GM08714 (cell line): Measurements from ENCODE around the gene SDF2L1.
A peak's percentile ranks its signal among the peaks of the same experiment; 100 is the strongest.
"Not testable (repeated sequence)": the region's sequence is repeated elsewhere in the genome, so short reads cannot be mapped to it uniquely, and the experiment has no call there.

Experiments used
- H3K4me3 ChIP-seq: fragments of 200-500 bp; sonication (Bioruptor generic); 2 replicates; pipeline ENCODE4 v1.5.1; 2014; ENCODE audit warnings: mild to moderate bottlenecking, low read length, inconsistent platforms
- ZNF274 ChIP-seq: IDR thresholded peaks from 2 replicates; pipeline ENCODE4 v1.6.1; 2012; ENCODE audit warnings: mild to moderate bottlenecking, low read depth, low read length

The SDF2L1 gene

GRCh38 chr22:21657360-21658032 lies 15.4 kb downstream of the SDF2L1 start:
- TF ChIP-seq ZNF274 = no peak
- H3K4me3 ChIP-seq = peak overlapping the region; percentile 70

GRCh38 chr22:21659864-21660525 lies 17.9 kb downstream of the SDF2L1 start:
- H3K4me3 ChIP-seq = no peak overlapping the region
- no peak for TF ChIP-seq ZNF274

- no peak for TF ChIP-seq ZNF274
- no peak overlapping the region for H3K4me3 ChIP-seq
Observed at GRCh38 chr22:21660904-21661303, 18.8 kb downstream of the SDF2L1 start.

- no peak overlapping the region for H3K4me3 ChIP-seq
Observed at GRCh38 chr22:21661991-21662390, 19.9 kb downstream of the SDF2L1 start.

GRCh38 chr22:21663738-21664137 lies 21.6 kb downstream of the SDF2L1 start:
- H3K4me3 ChIP-seq = no peak overlapping the region
- no peak for TF ChIP-seq ZNF274

More at GRCh38 chr22:21661991-21662390, 19.9 kb downstream of the SDF2L1 start:
- no peak for TF ChIP-seq ZNF274

- peak overlapping the region; percentile 74; the same call in 1 of the 2 replicates for H3K4me3 ChIP-seq
- TF ChIP-seq ZNF274 = no peak
Observed at GRCh38 chr22:21665047-21665851, 23.1 kb downstream of the SDF2L1 start.

- TF ChIP-seq ZNF274 = no peak
- H3K4me3 ChIP-seq = peak overlapping the region; percentile 74
Observed at GRCh38 chr22:21666786-21667185, 24.7 kb downstream of the SDF2L1 start.

- no peak for TF ChIP-seq ZNF274
- H3K4me3 ChIP-seq = no peak overlapping the region
Observed at GRCh38 chr22:21669026-21669425, 26.9 kb downstream of the SDF2L1 start.

- no peak for TF ChIP-seq ZNF274
- H3K4me3 ChIP-seq = no peak overlapping the region
Observed at GRCh38 chr22:21672107-21672629, 30.1 kb downstream of the SDF2L1 start.

- TF ChIP-seq ZNF274 = no peak
- H3K4me3 ChIP-seq = no peak overlapping the region
Observed at GRCh38 chr22:21673534-21674321, 31.6 kb downstream of the SDF2L1 start.

- TF ChIP-seq ZNF274 = no peak
- H3K4me3 ChIP-seq = no peak overlapping the region
Observed at GRCh38 chr22:21674638-21675245, 32.6 kb downstream of the SDF2L1 start.

- TF ChIP-seq ZNF274 = no peak
- no peak overlapping the region for H3K4me3 ChIP-seq
Observed at GRCh38 chr22:21677606-21678443, 35.7 kb downstream of the SDF2L1 start.

GRCh38 chr22:21678842-21679241 lies 36.7 kb downstream of the SDF2L1 start:
- not testable (repeated sequence) for H3K4me3 ChIP-seq
